ENCODE results near the gene RFTN1. TPM values are rescaled to one million over a fixed set of nuclear protein-coding genes. Genes with fewer than 3 reads are reported as not detected.

The RFTN1 gene
- total and polyA plus RNA-seq, 4 donors, result 4.4 to 20.4 (median 11.9) TPM

DNA sequence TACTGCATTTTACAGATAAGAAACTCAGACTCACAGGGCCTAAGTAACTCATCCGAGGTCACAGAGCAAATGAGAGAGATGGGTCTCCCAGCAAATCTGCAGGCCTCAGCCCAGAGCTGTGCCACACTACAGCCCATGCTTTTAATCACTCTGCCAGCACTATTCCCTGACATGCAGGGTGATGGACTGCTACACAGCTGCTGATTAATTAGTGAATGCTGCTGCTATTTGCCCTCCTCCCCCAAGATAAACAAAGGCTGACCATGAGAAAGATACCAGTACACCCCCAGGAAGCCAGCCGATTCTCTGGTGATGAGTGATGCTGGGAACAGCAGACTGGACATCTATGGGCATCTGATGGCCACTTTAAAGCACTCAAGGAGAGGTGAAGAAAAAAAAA lies 39.3 kb downstream of the RFTN1 start:
- no peaks in the 10 kb centered on the region for H3K4me1 ChIP-seq (ENCODE audit: control insufficient read depth in 4 of 4, insufficient read depth in 4 of 4, low read length in 3 of 4)
- TF ChIP-seq, protein P1, sequence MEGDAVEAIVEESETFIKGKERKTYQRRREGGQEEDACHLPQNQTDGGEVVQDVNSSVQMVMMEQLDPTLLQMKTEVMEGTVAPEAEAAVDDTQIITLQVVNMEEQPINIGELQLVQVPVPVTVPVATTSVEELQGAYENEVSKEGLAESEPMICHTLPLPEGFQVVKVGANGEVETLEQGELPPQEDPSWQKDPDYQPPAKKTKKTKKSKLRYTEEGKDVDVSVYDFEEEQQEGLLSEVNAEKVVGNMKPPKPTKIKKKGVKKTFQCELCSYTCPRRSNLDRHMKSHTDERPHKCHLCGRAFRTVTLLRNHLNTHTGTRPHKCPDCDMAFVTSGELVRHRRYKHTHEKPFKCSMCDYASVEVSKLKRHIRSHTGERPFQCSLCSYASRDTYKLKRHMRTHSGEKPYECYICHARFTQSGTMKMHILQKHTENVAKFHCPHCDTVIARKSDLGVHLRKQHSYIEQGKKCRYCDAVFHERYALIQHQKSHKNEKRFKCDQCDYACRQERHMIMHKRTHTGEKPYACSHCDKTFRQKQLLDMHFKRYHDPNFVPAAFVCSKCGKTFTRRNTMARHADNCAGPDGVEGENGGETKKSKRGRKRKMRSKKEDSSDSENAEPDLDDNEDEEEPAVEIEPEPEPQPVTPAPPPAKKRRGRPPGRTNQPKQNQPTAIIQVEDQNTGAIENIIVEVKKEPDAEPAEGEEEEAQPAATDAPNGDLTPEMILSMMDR (IDR thresholded peaks at IDR 0.05; ENCODE audit: low read depth, low read length, missing input control), result no peak
- no peak for TF ChIP-seq RAD21 (IDR thresholded peaks at IDR 0.05)
- TF ChIP-seq, protein P2, sequence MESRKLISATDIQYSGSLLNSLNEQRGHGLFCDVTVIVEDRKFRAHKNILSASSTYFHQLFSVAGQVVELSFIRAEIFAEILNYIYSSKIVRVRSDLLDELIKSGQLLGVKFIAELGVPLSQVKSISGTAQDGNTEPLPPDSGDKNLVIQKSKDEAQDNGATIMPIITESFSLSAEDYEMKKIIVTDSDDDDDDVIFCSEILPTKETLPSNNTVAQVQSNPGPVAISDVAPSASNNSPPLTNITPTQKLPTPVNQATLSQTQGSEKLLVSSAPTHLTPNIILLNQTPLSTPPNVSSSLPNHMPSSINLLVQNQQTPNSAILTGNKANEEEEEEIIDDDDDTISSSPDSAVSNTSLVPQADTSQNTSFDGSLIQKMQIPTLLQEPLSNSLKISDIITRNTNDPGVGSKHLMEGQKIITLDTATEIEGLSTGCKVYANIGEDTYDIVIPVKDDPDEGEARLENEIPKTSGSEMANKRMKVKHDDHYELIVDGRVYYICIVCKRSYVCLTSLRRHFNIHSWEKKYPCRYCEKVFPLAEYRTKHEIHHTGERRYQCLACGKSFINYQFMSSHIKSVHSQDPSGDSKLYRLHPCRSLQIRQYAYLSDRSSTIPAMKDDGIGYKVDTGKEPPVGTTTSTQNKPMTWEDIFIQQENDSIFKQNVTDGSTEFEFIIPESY (IDR thresholded peaks at IDR 0.05), result no peak
- no peak for TF ChIP-seq ATF3 (IDR thresholded peaks at IDR 0.05)
- no peak overlapping the region for H3K4me3 ChIP-seq (ENCODE audit: low read depth in 1 of 3, low read length in 3 of 3)
- no peak for DNase-seq (ENCODE audit: low spot score)
- H3K9ac ChIP-seq (ENCODE audit: low read depth in 1 of 2, low read length in 2 of 2), result no peak overlapping the region
- H3K27me3 ChIP-seq (ENCODE audit: control insufficient read depth in 4 of 4, insufficient read depth in 4 of 4, low read length in 3 of 4), result no peaks in the 10 kb centered on the region
- peaks cover 0 to 6% (median 1%) of the 10 kb centered on the region in 4 donors for H3K9me3 ChIP-seq (ENCODE audit: control insufficient read depth in 4 of 4, low read length in 3 of 4)
- 79% methylated on average over 2 of the region's 2 CpGs for WGBS
- no peak overlapping the region for H3K27ac ChIP-seq (ENCODE audit: low read depth in 1 of 2, low read length in 2 of 2)
- H3K36me3 ChIP-seq (ENCODE audit: control insufficient read depth in 4 of 4, insufficient read depth in 3 of 4, low read depth in 1 of 4, low read length in 3 of 4), result peaks cover 0 to 6% (median under 1%) of the 10 kb centered on the region in 4 donors

DNA sequence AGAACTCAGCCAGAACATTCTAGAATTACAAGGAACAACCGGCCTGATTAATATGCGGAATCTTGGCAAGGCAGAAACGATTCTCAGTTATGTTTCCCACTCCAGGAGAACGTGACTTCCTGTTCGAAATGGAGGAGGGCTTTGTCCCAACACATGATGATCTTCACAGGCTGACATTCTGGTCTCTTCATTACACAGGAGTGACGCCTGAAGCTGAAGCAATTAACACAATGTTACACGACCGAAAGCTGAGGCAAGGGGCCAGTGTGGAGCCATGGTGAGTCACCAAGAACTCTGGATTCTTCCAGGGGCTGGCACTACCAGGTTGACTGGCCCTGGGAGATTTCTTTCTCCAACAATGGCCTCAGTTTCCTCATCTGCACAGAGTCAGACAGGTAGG lies 40.9 kb downstream of the RFTN1 start:
- H3K9ac ChIP-seq (ENCODE audit: low read depth in 1 of 2, low read length in 2 of 2), result no peak overlapping the region
- no peaks in the 10 kb centered on the region for H3K4me1 ChIP-seq (ENCODE audit: control insufficient read depth in 4 of 4, insufficient read depth in 4 of 4, low read length in 3 of 4)
- 84% methylated on average over 8 of the region's 8 CpGs for WGBS
- no peak overlapping the region for H3K27ac ChIP-seq (ENCODE audit: low read depth in 1 of 2, low read length in 2 of 2)
- H3K9me3 ChIP-seq (ENCODE audit: control insufficient read depth in 4 of 4, low read length in 3 of 4), result peaks cover 0 to 6% (median 1%) of the 10 kb centered on the region in 4 donors
- no peak overlapping the region for H3K4me3 ChIP-seq (ENCODE audit: low read depth in 1 of 3, low read length in 3 of 3)
- DNase-seq (ENCODE audit: low spot score), result no peak
- TF ChIP-seq TAF1 (conservative IDR thresholded peaks at IDR 0.05) (no peak), HNF4G (IDR thresholded peaks at IDR 0.05) (no peak), REST (IDR thresholded peaks at IDR 0.05) (no peak), YY1 (IDR thresholded peaks at IDR 0.05) (no peak), EGR1 (IDR thresholded peaks at IDR 0.05; ENCODE audit: low read depth in 2 of 2) (no peak), NR2F2 (IDR thresholded peaks at IDR 0.05) (no peak), RXRA (IDR thresholded peaks at IDR 0.05) (no peak), HNF4A (conservative IDR thresholded peaks at IDR 0.05) (no peak), JUND (IDR thresholded peaks at IDR 0.05) (no peak)
- H3K27me3 ChIP-seq (ENCODE audit: control insufficient read depth in 4 of 4, insufficient read depth in 4 of 4, low read length in 3 of 4), result no peaks in the 10 kb centered on the region
- H3K36me3 ChIP-seq (ENCODE audit: control insufficient read depth in 4 of 4, insufficient read depth in 3 of 4, low read depth in 1 of 4, low read length in 3 of 4), result peaks cover 0 to 6% (median under 1%) of the 10 kb centered on the region in 4 donors

Data from liver (tissue), 9 donors.